ENCODE measurements around the gene SKA2.

The SKA2 gene

DNA sequence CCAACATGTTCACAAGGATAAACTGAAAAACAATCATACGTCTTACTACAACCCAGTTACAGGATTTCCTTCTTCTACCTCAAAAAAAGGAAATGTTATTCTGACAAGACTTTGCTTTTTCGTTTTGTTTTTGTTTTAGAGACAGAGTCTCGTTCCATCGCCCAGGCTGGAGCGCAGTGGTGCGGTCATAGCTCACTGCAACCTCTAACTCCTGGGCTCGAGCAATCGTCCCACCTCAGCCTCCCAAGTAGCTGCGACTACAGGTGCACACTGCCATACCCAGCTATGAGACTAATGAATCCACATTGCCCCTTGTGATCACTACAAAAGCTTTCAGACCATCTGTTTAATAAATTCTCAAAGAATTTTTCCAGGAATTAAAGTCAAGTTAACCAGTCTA, 39.5 kb downstream of the SKA2 start:
- Histone ChIP-seq H3K4me3 (IDR thresholded peaks at IDR 0.05; ENCODE audit: insufficient read depth, low read depth, low read length) (no peak overlapping the region), H3K27me3 (ENCODE audit: insufficient read depth, low read depth) (no peaks in the 10 kb centered on the region), H3K4me1 (ENCODE audit: low read depth, poor library complexity, severe bottlenecking) (no peaks in the 10 kb centered on the region), H3K36me3 (ENCODE audit: insufficient read depth) (peaks cover 4% of the 10 kb centered on the region; the same call in 1 of the 2 replicates), H2AFZ (ENCODE audit: low read depth) (no peak overlapping the region), H3K79me2 (ENCODE audit: insufficient read depth, low read depth) (peaks cover 9% of the 10 kb centered on the region; the same call in 1 of the 2 replicates), H4K20me1 (ENCODE audit: insufficient read depth) (no peaks in the 10 kb centered on the region), H3K4me2 (no peak overlapping the region), H3K9ac (no peak overlapping the region), H3K27ac (no peak overlapping the region)
- no peak for TF ChIP-seq CTCF (conservative IDR thresholded peaks at IDR 0.05; ENCODE audit: low read depth, low read length)

DNA sequence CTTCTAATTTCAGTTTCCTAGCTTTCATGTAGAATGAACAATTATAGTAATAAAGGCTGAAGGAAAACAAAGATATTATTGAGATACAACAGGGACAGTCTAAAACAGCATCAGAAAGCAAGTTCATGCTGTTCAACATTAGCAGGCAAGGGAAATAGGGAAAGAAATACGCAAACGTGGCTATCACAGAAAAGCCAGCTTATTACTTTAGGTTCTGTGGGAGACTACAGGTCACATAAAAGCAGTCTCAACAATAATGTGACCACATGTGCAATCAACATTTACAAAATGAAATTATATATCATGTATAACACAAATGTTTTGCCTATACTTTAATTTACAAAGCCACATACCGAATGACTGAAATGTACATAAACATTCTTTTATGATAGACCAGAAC, 43.4 kb downstream of the SKA2 start:
- Histone ChIP-seq H2AFZ (ENCODE audit: low read depth) (no peak overlapping the region), H3K27ac (no peak overlapping the region), H3K9ac (no peak overlapping the region), H3K27me3 (ENCODE audit: insufficient read depth, low read depth) (no peaks in the 10 kb centered on the region), H3K4me2 (no peak overlapping the region), H3K36me3 (ENCODE audit: insufficient read depth) (no peaks in the 10 kb centered on the region), H4K20me1 (ENCODE audit: insufficient read depth) (no peaks in the 10 kb centered on the region), H3K4me1 (ENCODE audit: low read depth, poor library complexity, severe bottlenecking) (peaks cover 21% of the 10 kb centered on the region), H3K79me2 (ENCODE audit: insufficient read depth, low read depth) (peaks cover 22% of the 10 kb centered on the region), H3K4me3 (IDR thresholded peaks at IDR 0.05; ENCODE audit: insufficient read depth, low read depth, low read length) (no peak overlapping the region)
- no peak for TF ChIP-seq CTCF (conservative IDR thresholded peaks at IDR 0.05; ENCODE audit: low read depth, low read length)

GRCh38 chr17:59110973-59111372, 44.0 kb downstream of the SKA2 start:
- Histone ChIP-seq H4K20me1 (ENCODE audit: insufficient read depth) (no peaks in the 10 kb centered on the region), H3K4me2 (no peak overlapping the region), H3K9ac (no peak overlapping the region), H3K27ac (no peak overlapping the region), H3K79me2 (ENCODE audit: insufficient read depth, low read depth) (peaks cover 26% of the 10 kb centered on the region), H3K4me3 (IDR thresholded peaks at IDR 0.05; ENCODE audit: insufficient read depth, low read depth, low read length) (no peak overlapping the region), H3K27me3 (ENCODE audit: insufficient read depth, low read depth) (no peaks in the 10 kb centered on the region), H3K36me3 (ENCODE audit: insufficient read depth) (no peaks in the 10 kb centered on the region), H2AFZ (ENCODE audit: low read depth) (no peak overlapping the region), H3K4me1 (ENCODE audit: low read depth, poor library complexity, severe bottlenecking) (peaks cover 21% of the 10 kb centered on the region)
- no peak for TF ChIP-seq CTCF (conservative IDR thresholded peaks at IDR 0.05; ENCODE audit: low read depth, low read length)

- no peaks in the 10 kb centered on the region for H3K27me3 ChIP-seq (ENCODE audit: insufficient read depth, low read depth)
- peaks cover 42% of the 10 kb centered on the region for H3K4me1 ChIP-seq (ENCODE audit: low read depth, poor library complexity, severe bottlenecking)
- H3K27ac ChIP-seq, result no peak overlapping the region
- peaks cover 50% of the 10 kb centered on the region for H3K79me2 ChIP-seq (ENCODE audit: insufficient read depth, low read depth)
- no peaks in the 10 kb centered on the region for H4K20me1 ChIP-seq (ENCODE audit: insufficient read depth)
- no peak overlapping the region for H3K9ac ChIP-seq
- no peaks in the 10 kb centered on the region for H3K36me3 ChIP-seq (ENCODE audit: insufficient read depth)
- no peak overlapping the region for H3K4me3 ChIP-seq (IDR thresholded peaks at IDR 0.05; ENCODE audit: insufficient read depth, low read depth, low read length)
- TF ChIP-seq CTCF (conservative IDR thresholded peaks at IDR 0.05; ENCODE audit: low read depth, low read length), result no peak
- peak overlapping the region; percentile 94; the same call in 1 of the 2 replicates for H3K4me2 ChIP-seq
- H2AFZ ChIP-seq (ENCODE audit: low read depth), result no peak overlapping the region
Measured at GRCh38 chr17:59108400-59109102, 46.4 kb downstream of the SKA2 start.

Measured in KMS-11 (cell line).